CD4-positive, alpha-beta T cell treated with Interleukin-21 for 1 hour (primary cell): ENCODE measurements around the gene HOXB1.
"Not testable (repeated sequence)": the region's sequence is repeated elsewhere in the genome, so short reads cannot be mapped to it uniquely, and the experiment has no call there.

ENCODE experiments used
- DNase-seq: peaks from one replicate; pipeline ENCODE4 v3.0.0-alpha.2; 2020

HOXB1 gene

DNA sequence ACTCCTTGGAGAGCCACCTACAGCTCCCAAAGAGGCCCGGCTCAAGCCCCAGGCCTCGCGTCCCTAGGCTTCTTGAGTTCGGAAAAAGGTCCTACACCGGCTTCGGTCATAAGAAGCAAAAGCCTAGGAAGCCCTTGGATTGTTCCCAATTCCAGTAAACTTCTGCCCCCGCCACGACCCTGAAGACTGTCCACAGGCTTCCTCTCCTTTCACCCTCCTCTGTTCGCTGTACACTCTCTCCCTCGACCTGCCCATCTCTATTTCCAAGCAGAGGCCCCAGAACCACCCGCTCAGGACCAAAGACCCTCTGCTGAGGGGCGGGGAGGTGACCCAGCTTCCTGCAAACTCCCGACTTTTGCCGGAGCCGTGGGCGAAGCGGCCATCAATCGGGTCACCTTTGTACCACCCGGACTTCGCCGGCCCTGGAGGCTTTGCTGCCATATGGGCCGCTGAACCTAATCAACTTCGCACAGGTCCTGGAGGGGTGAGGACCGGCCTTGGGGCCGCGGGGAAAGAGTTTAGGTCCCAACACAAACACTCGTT, 11.4 kb upstream of the HOXB1 start:
- peak; percentile 43 for DNase-seq

DNA sequence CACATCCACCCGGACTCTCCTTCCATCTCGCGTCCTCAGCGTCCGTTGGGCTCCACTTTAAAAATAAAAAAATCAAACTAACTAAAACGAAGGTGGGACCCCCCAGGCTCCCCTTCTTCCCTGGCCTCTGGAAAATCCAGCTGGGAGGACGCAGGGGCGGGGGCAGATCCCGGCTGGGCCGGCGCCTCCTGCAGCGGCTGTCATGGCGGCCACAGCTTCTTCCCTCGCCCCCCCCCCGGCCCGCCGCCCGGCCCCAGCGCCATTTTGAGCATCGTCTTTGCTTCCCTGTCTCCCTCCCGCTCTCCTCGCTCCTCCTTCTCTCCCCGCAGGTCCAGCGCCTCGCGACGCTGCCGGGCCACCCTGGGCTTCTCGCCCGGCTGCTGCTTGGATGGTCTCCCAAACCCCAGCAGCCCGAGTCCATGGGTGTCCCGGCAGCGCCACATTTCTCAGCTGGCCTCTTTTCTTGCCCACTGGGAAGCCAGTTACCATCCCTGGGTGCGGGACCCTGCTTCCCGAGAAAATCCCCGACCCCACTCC, 10.8 kb upstream of the HOXB1 start:
- DNase-seq = peak; percentile 39

DNA sequence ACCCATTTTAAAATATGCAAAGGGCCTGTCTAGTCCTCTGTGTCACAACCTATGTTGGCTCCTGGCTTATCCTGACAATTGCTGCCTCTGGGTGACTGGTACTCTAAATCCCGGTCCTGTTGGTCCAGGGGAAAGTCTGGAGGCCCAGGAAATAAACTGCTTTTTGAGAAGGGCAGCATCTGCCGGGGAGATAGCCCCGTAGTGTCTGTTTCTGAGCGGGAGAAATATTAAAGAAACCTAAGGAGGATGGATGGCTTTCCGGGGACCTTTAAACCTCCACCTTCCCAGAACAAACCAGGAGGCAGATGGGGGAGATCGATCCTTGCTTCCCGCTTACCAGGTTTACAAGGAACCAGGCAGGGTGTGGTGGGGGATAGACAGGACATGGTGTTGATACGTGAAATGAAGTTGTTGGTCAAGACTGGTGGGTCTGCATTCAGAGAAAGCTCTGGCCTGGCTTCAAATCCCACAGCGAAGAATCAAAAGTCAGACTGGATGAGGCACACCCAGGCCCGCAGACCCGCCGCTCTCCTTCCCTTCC, 10.3 kb upstream of the HOXB1 start:
- DNase-seq = no peak

DNA sequence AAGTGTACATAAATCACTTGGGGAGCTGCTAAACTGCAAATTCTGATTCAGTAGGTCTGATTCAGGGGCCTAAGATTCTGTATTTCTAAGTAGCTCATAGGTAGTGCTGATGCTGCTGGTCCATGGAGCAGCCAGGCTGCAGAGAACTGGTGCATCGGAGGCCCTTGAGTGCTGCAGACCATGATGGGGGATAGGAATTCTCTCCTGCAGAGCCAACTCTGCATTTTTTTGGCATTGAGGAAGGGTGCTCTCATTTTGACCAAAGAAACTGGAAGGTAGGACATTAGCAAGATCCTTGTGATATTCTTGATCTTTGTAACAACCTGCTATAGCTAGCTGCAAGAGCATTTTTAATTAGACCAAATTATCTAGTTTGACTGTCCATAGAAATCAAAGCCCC, 9.4 kb upstream of the HOXB1 start:
- DNase-seq = no peak

DNA sequence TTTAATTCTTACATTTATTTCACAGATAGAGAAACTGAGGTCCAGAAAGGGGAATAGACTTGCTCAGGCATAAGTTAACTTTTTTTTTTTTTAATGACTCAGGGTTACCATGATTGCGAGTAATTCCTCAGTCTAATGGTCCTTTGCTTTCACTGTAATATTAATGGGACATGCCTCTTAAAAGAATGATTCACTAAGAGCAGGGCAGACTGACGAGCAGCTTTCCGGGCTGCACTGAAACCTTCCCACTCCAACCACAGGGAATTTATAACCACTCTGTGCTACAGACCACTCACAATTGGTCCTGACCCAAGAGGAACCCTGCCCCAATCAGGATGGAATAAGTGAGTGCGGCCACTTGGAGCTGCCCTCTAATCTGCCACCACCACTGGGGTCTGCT, 8.4 kb upstream of the HOXB1 start:
- no peak for DNase-seq

DNA sequence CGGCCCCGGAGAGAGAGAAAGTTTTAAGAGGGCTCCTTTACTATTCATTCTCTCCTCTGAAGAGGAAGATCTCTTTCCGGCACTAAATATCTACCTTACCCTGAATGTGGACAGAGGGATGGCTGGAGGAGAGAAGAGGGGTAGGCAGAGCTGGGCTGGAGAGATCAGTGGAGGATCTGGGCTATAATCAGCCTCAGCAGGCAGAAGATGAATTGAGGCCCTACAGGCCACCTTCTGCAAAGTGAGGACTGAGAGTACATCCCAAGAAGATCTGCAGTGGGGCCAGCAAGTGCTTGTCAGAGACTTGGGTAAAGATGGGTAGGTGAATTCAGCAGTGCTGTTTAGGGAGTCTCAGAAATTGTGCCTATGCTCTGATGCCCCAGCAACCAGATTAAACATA, 6.5 kb upstream of the HOXB1 start:
- DNase-seq = no peak

DNA sequence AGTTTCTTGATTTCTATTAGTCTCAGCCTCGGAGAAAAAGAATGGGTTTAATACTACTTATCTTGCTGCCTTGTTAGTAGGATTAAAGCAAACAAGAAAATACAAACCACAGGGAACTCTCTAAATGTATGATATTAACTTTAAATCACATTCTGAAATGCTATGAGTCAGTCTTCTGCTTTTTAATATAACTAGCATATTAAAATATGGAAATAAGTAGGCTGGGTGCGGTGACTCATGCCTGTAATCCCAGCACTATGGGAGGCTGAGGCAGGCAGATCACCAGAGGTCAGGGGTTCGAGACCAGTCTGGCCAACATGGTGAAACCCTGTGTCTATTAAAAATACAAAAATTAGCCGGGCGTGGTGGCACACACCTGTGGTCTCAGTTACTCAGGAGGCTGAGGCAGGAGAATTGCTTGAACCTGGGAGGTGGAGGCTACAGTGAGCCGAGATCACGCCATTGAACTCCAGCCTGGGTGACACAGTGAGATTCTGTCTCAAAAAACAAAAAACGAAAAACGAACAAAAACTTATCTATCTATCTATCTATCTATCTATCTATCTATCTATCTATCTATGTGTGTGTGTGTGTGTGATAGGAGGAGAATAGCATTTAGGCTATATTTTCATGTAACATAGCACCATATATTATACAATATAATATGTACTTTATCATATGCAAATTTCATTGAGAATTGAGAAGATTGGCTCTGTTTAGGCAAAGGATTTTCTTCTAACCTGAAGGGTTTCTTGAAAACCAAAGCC, 5.2 kb upstream of the HOXB1 start:
- not testable (repeated sequence) for DNase-seq

DNA sequence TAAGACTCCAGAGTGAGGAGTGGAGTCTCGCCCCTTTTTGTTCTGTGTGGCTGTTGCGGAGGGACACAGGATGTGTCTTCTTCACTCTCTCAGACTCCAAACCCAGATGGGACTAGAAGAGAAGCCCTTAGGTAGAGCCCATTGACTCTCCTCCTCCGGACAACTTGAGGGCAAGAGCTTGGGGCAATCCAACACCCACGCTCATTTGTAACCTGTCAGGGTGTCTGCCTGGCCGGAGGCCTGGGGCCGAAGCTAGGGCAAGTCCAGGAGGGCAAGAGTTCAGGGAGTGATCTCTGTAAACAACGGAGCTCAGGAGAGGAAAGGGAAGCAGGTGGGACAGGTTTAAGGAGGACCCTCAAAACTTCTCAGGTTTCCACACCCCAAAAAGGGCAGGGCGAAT, 1.4 kb upstream of the HOXB1 start:
- DNase-seq = no peak

DNA sequence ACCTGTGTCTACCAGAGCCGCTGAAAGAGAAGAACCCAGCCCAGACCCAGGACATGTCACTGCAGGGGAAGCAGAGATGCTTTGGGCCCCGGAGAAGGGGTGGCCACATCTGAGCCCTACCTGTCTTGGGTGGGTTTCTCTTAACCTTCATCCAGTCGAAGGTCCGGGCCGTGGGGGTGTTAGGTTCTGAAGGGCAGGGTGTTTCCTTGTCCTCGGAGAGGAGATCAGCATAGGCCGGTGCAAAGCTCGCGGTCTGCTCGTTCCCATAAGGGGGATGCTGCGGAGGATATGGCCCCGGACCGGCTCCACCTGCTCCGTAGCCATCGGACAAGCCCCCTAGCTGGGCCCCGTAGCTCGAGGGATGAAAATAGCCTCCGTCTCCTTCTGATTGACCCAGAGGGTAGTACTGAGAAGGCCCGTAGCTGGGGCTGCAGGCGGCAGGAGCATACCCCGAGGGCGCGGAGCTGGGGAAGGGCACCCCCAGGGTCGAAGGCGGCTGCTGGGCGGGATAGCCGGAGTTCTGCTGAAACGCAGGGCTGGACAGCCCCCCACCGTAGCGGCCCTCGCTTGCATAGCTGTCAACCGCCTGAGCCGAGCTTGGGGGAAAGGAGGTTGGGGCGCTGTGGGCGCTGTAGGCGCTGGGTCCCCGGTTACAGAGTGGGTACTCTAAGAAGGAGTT, 464 bp downstream of the HOXB1 start:
- DNase-seq = no peak

DNA sequence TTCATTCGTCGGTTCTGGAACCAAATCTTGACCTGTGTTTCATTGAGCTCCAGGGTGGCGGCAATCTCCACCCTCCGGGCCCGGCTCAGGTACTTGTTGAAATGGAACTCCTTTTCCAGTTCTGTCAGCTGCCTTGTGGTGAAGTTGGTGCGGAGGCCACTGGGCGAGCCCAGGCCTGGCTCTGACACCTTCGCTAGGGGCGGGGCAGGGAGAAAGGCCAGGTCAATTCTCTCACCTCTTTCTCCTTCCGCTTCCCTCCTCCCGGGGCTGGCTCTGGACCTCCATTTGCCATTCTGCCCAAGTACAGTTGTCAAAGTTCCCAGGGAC, 1.2 kb downstream of the HOXB1 start:
- DNase-seq = no peak

DNA sequence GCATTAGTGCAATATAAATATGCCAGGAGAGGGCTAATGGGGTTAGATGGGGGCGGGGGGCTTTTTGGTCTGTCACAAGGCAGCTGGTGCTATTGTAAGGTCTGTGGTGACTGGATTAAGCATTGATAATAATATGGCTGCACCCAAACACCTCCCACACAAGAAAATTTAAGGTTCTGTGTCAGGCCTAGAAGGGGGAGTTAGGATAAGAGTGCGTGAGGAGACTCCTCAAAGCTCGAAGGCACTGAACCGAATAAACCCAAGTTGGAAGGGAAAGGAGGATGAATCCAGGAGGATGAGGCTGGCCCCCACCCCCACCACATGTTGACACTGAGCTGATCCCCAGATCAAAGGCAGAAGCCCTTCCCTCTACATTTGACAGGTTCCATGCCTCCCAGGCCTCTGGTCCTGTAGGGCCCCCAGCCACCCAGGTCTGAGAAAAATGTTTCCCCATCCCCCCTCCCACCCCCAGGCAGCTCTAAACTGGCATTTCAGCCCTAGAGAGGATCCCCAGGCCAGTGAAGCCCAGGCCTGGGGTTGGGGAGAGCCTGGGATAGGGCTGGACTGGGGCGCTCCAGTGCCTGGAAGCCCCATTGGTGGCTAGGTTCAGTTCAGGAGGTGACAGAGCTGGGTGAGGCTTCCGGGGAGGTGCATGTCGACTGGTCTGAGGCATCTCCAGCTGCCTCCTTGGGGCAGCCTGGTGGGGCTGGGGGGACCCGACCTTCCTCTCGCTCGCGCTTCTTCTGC, 1.7 kb downstream of the HOXB1 start:
- no peak for DNase-seq

DNA sequence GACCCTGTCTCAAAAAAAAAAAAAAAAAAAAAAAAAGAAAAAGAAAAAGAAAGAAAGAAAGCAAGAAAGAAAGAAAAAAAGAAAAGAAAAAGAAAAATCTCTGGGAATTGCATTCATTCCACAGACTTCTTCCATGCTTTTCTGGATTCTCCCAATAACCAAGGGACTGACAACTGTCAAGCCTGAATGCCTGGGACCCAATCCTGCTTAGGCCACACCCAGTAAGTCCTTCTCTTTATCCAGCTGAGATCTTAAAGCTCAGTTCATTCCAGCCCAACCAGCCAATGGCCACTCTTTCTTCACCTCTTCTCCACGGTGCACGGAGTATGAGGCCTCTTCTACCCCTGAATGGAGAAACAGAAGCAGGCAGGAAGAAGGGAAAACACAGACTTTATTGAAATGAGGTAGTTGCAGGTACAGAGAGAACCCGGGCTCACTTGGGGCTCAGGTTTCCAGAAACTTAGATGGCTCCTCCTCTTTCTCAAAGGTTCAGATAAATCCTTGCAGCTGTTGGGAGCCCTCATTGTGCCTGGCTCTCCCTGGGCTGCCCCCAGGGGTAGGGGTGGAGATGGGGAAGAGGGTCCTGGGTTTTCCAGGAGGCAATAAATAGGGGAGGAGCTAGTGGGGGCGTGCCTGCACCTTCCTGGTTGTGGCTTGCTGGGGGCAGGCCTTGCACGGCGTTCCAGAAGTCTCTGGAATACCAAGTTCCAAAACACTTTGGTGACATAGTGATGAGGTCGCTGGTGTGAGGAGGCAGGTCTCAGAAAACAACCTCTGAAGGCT, 2.5 kb downstream of the HOXB1 start:
- DNase-seq = no peak

DNA sequence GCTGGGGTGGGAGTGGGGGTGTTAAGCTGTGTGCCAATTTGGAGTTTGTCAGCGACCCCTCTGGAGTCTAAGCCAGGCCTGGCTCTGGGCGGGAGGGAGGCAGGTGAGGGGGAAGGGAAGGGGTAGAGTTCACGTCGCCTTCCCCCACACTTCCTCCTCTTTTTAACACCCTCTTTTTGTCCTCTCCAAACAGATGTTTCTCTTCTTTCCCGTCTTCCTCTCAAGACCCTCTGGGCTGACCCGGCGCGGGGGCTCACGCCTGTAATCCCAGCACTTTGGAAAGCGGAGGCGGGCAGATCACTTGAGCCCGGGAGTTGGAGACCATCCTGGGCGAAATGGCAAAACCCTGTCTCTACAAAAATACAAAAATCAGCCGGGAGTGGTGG, 3.3 kb downstream of the HOXB1 start:
- no peak for DNase-seq

DNA sequence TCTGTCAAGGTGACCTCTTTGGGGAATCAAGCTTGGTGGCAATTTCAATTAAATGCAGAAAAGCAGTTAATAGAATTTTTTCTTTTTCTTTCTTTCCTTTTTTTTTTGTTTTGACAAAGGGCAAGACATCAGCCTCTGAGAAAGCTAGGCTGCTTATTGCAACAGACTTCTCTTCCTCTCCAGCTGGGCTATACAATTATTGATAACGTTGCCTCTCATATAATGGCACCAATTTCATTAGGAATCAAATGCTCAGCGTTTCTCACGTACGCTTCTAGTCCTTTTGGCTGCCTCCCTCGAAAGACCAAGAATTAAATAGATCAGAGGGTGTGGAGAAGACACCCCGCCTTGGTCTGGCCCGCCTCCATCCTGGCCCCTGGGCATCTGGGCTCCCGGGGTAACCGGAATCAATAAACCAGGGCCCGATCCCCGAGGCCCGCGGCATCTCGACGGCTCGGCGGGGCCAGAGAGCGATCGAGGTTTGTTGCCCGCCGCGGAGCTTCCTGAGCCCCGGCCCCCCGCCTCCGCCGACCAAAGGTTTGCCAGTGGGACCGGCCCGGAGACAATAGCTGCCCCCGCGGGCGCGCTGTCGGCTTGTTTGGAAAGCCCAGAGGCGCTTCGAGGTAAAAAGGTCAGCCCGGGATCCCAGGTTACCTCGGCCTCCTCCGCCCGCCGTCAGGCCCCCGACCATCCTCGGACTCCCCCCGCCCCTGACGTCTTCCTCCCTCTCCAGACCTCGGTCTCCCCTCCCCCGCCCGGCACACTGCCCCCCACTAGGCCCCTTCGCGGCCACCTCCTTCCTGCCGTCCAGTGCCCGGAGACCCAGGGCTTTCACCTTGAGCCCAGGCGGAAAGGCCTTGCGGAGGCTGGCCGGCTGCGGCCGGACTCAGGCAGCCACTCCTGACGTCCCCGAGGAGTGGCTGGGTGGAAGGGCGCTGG, 3.9 kb downstream of the HOXB1 start:
- DNase-seq = no peak

DNA sequence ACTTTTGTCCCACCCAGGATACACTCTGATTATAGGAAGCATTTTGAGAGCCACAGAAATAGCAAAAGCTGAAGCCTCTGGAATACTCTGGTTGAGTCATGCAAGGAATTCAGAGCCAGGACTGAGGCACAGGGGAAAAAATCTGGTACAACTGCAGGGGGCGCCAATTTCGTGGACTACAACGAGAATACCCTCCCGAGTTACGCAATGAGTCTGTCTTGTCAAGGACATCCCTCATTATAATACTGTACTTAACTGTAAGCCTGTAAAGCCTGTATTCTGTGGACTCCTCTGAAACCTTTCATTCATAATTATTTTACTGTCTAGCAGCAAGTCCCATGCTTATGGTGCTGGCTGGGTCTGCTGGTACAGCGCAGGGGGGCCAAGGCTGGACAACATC, 7.8 kb downstream of the HOXB1 start:
- DNase-seq = no peak

DNA sequence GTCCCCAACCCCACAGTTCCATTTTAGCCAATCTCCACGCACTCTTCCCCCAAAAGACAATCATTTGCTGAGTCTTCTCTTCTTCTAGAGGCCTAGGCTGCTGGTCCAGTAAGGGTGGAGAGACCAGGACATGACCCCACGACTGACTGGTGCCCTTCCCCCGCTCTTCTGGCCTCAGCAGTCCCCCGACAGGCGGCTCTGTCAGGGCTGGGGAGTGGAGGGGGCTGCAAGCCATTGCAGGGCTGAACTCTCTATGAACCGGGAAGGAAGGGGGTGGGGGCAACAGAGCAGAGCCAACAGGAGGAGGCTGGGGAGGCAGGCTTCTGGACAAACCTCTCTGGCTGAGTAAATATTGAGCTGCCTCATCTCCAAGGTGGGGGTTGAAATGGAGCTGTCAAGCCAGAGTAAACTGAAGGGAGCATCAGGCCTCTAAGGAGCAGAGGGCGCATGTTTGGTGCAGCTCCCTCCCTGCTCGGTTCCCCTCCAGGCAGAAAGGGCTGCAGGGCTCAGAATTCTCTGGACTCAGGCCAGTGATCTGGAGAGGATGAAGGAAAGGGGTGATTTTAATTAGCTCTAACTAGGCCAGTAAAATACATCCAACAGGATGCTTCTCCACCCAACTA, 8.7 kb downstream of the HOXB1 start:
- DNase-seq = no peak

DNA sequence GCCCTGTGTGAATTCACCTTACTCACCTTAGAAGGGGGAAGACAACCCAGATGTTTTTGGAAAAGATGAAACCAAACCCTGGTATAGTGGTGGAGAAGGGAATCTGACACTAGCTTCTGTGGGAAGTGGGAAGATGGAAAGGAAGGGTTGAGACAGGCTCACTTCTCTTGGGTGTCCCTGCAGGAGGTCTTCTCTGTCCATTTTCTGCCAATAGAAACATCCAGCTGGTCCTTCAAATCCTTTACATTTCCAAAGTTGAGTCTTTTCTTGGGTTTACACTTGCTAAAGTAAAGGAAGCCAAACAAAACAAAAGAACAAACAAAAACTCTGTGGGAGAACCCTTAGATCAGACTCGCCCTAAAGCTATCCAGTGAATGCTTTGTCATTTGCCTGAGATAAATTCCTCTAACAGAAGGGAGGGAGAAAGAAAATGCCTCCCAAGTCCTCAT, 10.2 kb downstream of the HOXB1 start:
- no peak for DNase-seq

DNA sequence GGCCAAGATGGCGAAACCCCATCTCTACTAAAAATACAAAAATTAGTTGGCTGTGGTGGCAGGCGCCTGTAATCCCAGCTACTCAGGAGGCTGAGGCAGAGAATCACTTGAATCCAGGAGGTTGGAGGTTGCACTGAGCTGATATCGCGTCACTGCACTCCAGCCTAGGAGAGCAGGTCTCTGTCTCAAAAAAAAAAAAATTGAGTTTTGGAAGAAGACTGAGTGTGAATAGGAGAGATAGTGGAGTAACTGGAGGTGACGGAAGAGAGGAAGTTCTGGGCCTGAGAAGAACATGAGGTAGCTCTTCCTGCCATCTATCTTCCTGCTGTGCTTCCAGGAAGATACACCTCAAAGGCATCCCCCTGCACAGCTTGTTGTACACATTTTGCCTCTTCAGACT, 11.4 kb downstream of the HOXB1 start:
- DNase-seq = no peak

DNA sequence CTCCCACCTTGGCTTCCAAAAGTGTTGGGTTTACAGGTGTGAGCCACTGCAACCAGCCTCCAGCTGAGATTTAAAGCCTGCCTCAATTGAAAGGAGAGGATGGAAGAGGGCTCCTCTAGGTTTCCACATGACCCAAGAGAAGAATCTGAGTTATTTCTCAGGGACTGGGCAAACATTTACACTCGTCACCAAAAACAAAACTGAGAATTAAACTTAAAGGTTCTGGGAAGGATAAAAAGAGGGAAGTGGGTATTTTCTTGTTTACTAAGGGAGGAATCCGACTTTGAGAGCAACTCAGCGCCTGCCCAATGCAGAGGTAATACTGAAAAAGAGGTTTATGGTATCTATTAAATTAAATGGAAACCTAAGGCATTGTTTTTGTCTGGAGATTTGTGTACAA, 13.3 kb downstream of the HOXB1 start:
- DNase-seq = no peak
